Stimulated activated CD8-positive, alpha-beta memory T cell treated with anti-CD3 and anti-CD28 coated beads, Interleukin-12 subunit alpha, Interleukin-12 subunit beta, amount 100 ng/mL, for 24 hours (primary cell): ENCODE measurements around the gene LEPROT.

Experiments used
- DNase-seq: peaks from one replicate; pipeline ENCODE4 v3.0.0-alpha.2; 2020; ENCODE audit errors: extremely low read depth

LEPROT gene

GRCh38 chr1:65477414-65478378, 57.2 kb downstream of the LEPROT start:
- DNase-seq: no peak

GRCh38 chr1:65478379-65479026, 58.0 kb downstream of the LEPROT start:
- no peak for DNase-seq

GRCh38 chr1:65479554-65480204, 59.2 kb downstream of the LEPROT start:
- DNase-seq: no peak

DNA sequence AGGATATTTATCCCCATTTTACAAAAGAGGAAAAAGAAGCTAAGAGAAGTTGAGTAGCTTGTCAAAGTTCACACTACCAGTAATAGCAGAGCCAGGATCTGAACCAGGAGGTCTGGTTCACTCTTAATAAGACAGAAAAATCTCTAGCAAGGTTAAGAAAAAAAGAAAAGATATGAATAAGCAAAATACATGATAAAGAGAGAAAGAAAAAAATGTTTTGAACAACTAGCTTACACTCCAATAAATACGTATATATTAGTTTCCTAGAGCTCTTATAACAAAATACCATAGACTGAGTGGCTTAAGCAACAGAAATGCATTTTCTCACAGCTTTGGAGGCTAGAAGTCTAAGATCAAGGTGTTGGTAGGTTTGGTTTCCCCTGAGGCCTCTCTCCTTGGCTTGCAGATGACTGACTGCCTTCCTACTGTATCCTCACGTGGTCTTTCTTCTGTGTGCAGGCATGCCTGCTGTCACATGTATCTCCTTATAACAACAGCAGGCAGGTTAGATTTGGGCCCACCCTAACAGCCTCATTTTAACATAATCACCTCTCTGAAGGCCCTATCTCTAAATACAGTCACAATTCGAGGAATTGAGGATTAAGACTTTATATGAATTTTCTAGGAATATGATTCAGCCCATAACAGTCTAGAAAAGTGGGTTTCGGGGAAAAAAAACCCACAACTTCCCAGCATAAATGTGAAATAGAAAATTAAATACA, 60.4 kb downstream of the LEPROT start:
- DNase-seq: no peak

DNA sequence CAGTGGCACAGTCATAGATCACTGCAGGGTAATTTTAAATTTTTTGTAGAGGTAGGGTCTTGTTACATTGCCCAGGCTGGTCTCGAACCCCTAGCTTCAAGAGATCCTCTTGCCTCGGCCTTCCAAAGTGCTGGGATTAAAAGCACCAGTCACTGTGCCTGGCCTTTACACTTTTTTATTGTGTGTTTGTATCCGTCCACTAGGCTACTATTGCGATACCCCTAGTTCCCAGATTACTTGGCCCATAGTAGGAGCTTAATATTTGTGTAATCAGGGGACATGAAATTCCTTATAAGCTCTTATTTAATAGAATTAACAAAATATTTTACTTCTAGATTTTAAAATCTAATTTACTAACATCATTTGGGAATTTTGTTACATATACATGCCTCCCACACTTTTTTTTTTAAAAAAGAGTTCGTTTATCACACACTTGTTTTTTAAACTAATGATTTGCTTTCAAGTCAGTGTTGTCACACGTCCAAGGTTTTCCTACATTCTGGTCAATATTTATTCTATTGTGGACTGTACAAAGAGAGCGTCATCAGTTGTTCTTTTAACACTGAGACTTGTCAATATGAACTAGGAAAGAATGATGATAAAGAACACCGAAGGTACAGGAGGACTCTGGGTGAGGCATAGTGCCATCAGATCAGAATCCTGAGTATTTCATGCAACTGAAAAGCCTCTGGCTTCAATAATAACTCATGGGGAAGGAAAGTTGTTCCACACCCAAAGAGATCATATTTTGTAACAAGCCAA, 63.7 kb downstream of the LEPROT start:
- DNase-seq: no peak
